Upper lobe of right lung (tissue), 1 donor: ENCODE data around the gene NUTM1. TPM values are rescaled to one million over a fixed set of nuclear protein-coding genes. Genes with fewer than 3 reads are reported as not detected.

Source experiments
- ATAC-seq: fragments of 200-7000 bp; cut with Tn5 transposase; one replicate; pipeline ENCODE4 v1.9.1; 2020; ENCODE audit warnings: mild to moderate bottlenecking, moderate library complexity
- DNase-seq: peaks from one replicate; pipeline ENCODE4 v3.0.0-alpha.2; 2020
- H3K27ac ChIP-seq: fragments of 200-600 bp; one replicate; pipeline ENCODE4 v1.8.0; 2022
- H3K27me3 ChIP-seq: fragments of 200-600 bp; one replicate; pipeline ENCODE4 v1.8.0; 2022; ENCODE audit warnings: mild to moderate bottlenecking
- H3K36me3 ChIP-seq: fragments of 200-600 bp; one replicate; pipeline ENCODE4 v1.8.0; 2022
- H3K4me1 ChIP-seq: fragments of 200-600 bp; one replicate; pipeline ENCODE4 v1.8.0; 2022
- H3K4me3 ChIP-seq: fragments of 200-600 bp; one replicate; pipeline ENCODE4 v1.8.0; 2022; ENCODE audit warnings: mild to moderate bottlenecking
- H3K9me3 ChIP-seq: fragments of 200-600 bp; one replicate; pipeline ENCODE4 v1.8.0; 2022
- CTCF ChIP-seq: fragments of 200-600 bp; IDR thresholded peaks from one replicate; pipeline ENCODE4 v1.8.0; 2022; ENCODE audit warnings: antibody characterized with exemption
- intact Hi-C: fragments of 100-400 bp; cut with DNase I; formaldehyde crosslinking; loops from one replicate; pipeline ENCODE4 v1.11.0; 2022
- total RNA-seq: library from RNA; stranded (reverse); fragmentation: NEBNext Ultra II Directional; extraction: Animal tissue kit (Norgen Biotek cat#: 25700); gene quantifications from one replicate; pipeline ENCODE4 v1.2.1, GENCODE V29; 2021
- donor health status: DM: no; HTN: yes; CAD: no; lungs with severe emphysema.

NUTM1 gene
- total RNA-seq, 1 donor from 2014 or later, result not detected

GRCh38 chr15:34325368-34325767, 17.7 kb upstream of the NUTM1 start:
- ATAC-seq (no peak), DNase-seq (no peak)
- H3K4me1 ChIP-seq, result no peaks in the 10 kb centered on the region
- no peaks in the 10 kb centered on the region for H3K9me3 ChIP-seq
- no peak for TF ChIP-seq CTCF
- no peak overlapping the region for H3K4me3 ChIP-seq
- no peaks in the 10 kb centered on the region for H3K27me3 ChIP-seq
- intact Hi-C loops, result no loop called here
- no peaks in the 10 kb centered on the region for H3K36me3 ChIP-seq
- no peak overlapping the region for H3K27ac ChIP-seq

GRCh38 chr15:34327906-34328305, 15.2 kb upstream of the NUTM1 start:
- no peaks in the 10 kb centered on the region for H3K36me3 ChIP-seq
- H3K9me3 ChIP-seq, result no peaks in the 10 kb centered on the region
- no peak overlapping the region for H3K27ac ChIP-seq
- no peak for TF ChIP-seq CTCF
- intact Hi-C loops, result no loop called here
- DNase-seq, result no peak
- no peaks in the 10 kb centered on the region for H3K4me1 ChIP-seq
- no peak for ATAC-seq
- H3K27me3 ChIP-seq, result no peaks in the 10 kb centered on the region
- no peak overlapping the region for H3K4me3 ChIP-seq

GRCh38 chr15:34329006-34329405, 14.1 kb upstream of the NUTM1 start:
- Histone ChIP-seq H3K27ac (no peak overlapping the region), H3K4me3 (no peak overlapping the region), H3K4me1 (peaks cover 1% of the 10 kb centered on the region), H3K27me3 (no peaks in the 10 kb centered on the region), H3K9me3 (no peaks in the 10 kb centered on the region), H3K36me3 (no peaks in the 10 kb centered on the region)
- TF ChIP-seq CTCF, result no peak
- intact Hi-C loops, result no loop called here
- DNase-seq, result no peak
- no peak for ATAC-seq

- no peaks in the 10 kb centered on the region for H3K36me3 ChIP-seq
- no peaks in the 10 kb centered on the region for H3K27me3 ChIP-seq
- H3K27ac ChIP-seq, result no peak overlapping the region
- peaks cover 10% of the 10 kb centered on the region for H3K4me1 ChIP-seq
- no peak overlapping the region for H3K4me3 ChIP-seq
- DNase-seq (no peak), ATAC-seq (no peak)
- intact Hi-C loops, result no loop called here
- no peak for TF ChIP-seq CTCF
- no peaks in the 10 kb centered on the region for H3K9me3 ChIP-seq
These were observed 12.8 kb upstream of the NUTM1 start for GRCh38 chr15:34330279-34330678.

GRCh38 chr15:34331809-34332208, 11.3 kb upstream of the NUTM1 start:
- no peak for TF ChIP-seq CTCF
- H3K36me3 ChIP-seq, result no peaks in the 10 kb centered on the region
- H3K27ac ChIP-seq, result no peak overlapping the region
- DNase-seq, result no peak
- peaks cover 26% of the 10 kb centered on the region for H3K4me1 ChIP-seq
- H3K9me3 ChIP-seq, result no peaks in the 10 kb centered on the region
- intact Hi-C loops, result no loop called here
- no peak overlapping the region for H3K4me3 ChIP-seq
- H3K27me3 ChIP-seq, result no peaks in the 10 kb centered on the region
- no peak for ATAC-seq

GRCh38 chr15:34332553-34333120, 10.5 kb upstream of the NUTM1 start:
- no peak overlapping the region for H3K4me3 ChIP-seq
- TF ChIP-seq CTCF, result no peak
- peaks cover 28% of the 10 kb centered on the region for H3K4me1 ChIP-seq
- ATAC-seq, result no peak
- no peaks in the 10 kb centered on the region for H3K27me3 ChIP-seq
- H3K36me3 ChIP-seq, result no peaks in the 10 kb centered on the region
- H3K9me3 ChIP-seq, result no peaks in the 10 kb centered on the region
- DNase-seq, result no peak
- intact Hi-C loops, result no loop called here
- no peak overlapping the region for H3K27ac ChIP-seq
